AG04449 (cell line): Measurements from ENCODE around the gene DOK7.

Source experiments
- CTCF ChIA-PET: fragments of 350-600 bp; formaldehyde crosslinking; extraction: SDS; loops from one replicate; lab custom pipeline; 2021; ENCODE audit warnings: antibody characterized with exemption; lab: Yijun Ruan, JAX
- POLR2A ChIA-PET: fragments of 400-600, 350-600 bp; formaldehyde crosslinking; extraction: SDS; loops from one replicate; lab custom pipeline; 2020; ENCODE audit warnings: antibody characterized with exemption, inconsistent platforms; lab: Yijun Ruan, JAX
- DNase-seq: peaks from one replicate; pipeline ENCODE4 v3.0.0-alpha.2; 2010; ENCODE audit warnings: low read depth, low spot score
- H3K4me3 ChIP-seq: 2 replicates; pipeline ENCODE4 v1.5.1; 2011; ENCODE audit warnings: low read depth, mild to moderate bottlenecking, control low read depth, low read length
- TF ChIP-seq, protein P1 (sequence below): IDR thresholded peaks from one replicate; pipeline ENCODE4 v1.5.1; 2011; ENCODE audit warnings: mild to moderate bottlenecking, moderate library complexity, low read length, control low read depth, inconsistent platforms; ENCODE audit not compliant: insufficient read depth; ENCODE audit errors: missing control alignments

DOK7 gene

DNA sequence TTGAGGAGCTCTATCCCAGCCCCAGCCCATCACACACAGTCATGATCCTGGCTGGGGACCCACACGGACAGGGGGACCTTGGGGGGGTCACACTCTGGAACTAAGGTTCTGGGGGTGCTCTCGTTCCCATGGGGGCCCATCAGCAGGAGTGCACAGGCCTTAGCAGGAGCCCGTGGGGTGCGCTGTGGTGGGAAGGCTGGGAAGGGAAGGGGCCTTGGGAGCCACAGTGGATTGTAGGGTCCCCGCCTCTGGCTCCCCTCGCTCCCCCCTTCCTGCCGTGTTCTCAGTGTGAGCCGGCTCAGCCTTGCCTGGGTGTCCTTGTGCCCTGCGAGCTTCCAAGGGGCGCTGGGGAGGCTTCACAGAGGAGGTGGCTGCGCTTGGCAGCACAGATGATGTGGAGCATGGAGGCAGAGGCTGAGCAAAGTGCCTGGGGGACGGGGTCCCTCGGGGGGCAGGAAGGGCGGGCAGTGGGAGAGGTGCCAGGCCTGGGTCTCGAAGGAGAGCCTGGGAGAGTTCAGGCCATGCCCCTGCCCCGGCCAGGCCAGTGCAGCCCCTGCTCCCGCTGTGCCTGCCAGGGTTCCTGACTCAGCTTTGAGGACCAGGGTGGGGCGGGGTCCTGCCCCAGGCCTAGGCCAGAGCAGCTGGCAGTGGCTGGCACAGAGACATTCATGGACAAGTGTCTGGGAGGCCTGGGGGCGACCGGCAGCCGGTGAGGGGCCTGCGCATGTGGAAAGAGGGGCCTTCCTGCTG, 26.9 kb upstream of the DOK7 start:
- TF ChIP-seq, protein P1, sequence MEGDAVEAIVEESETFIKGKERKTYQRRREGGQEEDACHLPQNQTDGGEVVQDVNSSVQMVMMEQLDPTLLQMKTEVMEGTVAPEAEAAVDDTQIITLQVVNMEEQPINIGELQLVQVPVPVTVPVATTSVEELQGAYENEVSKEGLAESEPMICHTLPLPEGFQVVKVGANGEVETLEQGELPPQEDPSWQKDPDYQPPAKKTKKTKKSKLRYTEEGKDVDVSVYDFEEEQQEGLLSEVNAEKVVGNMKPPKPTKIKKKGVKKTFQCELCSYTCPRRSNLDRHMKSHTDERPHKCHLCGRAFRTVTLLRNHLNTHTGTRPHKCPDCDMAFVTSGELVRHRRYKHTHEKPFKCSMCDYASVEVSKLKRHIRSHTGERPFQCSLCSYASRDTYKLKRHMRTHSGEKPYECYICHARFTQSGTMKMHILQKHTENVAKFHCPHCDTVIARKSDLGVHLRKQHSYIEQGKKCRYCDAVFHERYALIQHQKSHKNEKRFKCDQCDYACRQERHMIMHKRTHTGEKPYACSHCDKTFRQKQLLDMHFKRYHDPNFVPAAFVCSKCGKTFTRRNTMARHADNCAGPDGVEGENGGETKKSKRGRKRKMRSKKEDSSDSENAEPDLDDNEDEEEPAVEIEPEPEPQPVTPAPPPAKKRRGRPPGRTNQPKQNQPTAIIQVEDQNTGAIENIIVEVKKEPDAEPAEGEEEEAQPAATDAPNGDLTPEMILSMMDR, result no peak
- H3K4me3 ChIP-seq, result no peak overlapping the region
- ChIA-PET CTCF (interaction anchor here (0.7 to 16.2 kb wide), 6 partner anchors 8 to 244 kb away, joined by 3 to 309 read pairs (median 4); no protein-coding TSS in a partner anchor), POLR2A (no interaction called here)
- no peak for DNase-seq

DNA sequence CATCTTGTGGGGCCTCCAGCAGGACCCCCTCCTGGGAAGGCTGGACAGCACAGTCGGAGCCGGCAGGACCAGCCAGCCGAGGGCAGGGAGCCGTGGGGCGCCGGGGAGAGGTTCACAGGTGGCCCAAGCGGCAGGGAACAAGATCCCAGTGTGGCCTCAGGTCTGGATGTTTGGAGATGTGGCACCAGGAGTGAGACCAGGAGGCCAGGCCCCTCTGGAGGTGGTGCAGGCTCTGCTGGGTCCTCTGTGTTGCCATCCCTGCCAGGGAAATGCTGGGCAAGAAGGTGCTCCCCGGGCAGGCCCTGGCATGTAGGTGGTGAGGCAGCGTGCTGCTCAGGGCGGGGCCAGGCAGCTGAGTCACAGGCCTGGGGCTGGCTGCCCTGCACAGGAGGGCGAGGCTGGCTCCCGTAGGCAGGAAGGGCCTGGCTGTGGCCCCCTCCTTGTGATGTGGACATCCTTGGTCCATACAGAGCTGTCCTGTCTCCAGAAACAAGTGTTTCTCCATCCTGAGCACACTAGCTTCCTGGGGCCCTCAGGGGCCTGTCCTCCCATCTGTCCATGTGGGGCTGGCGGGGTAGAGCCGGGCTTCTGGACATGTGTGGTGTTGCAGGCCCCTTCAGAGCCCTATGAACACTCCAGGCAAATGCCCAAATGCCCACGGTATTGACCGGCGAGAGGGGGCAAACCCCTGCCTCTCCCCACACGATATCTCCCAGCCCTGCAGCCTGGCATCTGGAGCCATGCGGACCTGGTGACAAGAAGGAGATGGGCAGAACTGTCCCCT, 26.1 kb upstream of the DOK7 start:
- CTCF ChIA-PET, result interaction anchor here (0.7 to 16.2 kb wide), 7 partner anchors 10 to 292 kb away, joined by 3 to 309 read pairs (median 4); no protein-coding TSS in a partner anchor
- H3K4me3 ChIP-seq, result no peak overlapping the region
- TF ChIP-seq, protein P1, result no peak
- DNase-seq, result no peak
- POLR2A ChIA-PET, result no interaction called here

DNA sequence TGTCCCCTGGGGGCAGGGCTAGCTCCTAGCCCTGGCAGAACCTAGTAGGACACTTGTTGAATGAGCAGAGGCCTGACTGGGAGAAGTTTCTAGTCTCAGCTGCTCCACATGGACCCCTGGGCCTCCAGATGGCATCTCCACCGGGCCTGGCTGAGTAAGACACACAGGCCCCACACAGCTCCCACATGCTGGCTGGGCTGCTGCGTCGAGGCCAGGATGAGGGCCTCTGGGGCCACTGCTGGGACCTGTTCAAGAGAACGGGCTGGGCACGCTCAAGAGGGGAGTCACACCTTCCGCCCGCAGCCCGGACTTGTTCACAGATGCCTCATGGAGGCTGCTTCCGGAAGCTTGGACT, 25.5 kb upstream of the DOK7 start:
- no peak overlapping the region for H3K4me3 ChIP-seq
- DNase-seq, result no peak
- ChIA-PET POLR2A (no interaction called here), CTCF (interaction anchor here (0.7 to 16.2 kb wide), 6 partner anchors 9 to 292 kb away, joined by 3 to 309 read pairs (median 4); no protein-coding TSS in a partner anchor)
- TF ChIP-seq, protein P1, result no peak

DNA sequence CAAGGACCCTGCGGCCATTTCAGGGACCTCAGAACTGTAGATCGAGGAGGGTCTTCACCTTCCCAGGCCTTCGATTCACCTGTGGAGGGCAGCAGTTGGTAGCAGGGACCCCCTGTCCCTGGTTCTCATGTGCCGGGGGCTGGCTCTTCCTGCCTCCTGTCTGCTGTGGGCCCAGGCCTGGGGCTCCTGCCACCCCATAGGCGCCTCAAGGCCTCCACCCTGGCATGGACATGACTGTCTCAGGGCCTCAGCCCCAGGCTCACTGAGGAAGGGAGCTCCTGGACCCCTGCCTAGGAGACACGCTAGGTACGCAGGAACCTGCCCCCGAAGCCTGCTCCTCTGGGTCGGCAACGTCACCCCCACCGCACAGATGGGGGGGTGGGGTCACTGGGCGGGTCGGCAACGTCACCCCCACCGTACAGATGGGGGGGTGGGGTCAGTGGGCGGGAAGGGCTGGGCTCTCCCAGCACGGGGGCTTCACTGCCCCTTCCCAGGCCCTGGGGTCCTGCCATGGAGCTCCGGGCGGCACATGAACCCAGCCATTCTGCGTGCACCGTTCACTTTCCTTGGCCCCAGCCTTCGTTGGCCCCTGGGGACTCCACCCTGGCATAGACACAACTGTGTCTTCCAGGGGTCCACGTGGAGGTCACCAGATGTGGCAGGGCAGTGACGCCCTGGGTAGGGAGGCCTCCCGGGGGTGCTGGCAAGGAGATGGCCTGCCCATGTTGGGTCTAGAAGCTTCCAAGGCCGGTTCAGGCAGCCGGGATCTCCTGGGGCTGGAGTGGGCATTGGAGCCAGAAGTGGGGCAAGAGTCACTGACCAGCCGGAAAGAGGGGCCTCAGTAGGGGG, 24.9 kb upstream of the DOK7 start:
- ChIA-PET CTCF (interaction anchor here (0.8 to 16.2 kb wide), 4 partner anchors 43 to 246 kb away, joined by 3 to 309 read pairs (median 4); no protein-coding TSS in a partner anchor), POLR2A (no interaction called here)
- no peak for DNase-seq
- H3K4me3 ChIP-seq, result no peak overlapping the region
- TF ChIP-seq, protein P1, result no peak

DNA sequence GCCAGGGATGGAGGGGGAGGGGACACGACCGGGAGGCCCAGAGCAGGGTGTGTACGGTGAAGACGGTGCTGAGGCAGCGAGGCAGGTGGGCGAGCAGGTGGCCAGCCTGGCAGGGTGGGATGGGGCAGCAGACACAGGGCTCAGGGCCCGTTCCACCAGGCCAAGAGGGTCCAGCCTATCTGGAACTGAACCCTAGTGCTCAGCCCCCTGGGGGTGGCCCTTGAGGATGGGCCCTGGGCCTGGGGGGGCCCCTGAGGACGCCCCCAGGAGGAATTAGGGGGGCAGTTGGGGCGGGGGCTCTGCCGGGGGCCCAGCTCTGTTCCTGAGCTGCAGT, 24.3 kb upstream of the DOK7 start:
- ChIA-PET POLR2A (no interaction called here), CTCF (interaction anchor here (16.2 kb wide), 1 partner anchor 93 kb away, joined by 309 read pairs; no protein-coding TSS in a partner anchor)
- no peak for DNase-seq
- TF ChIP-seq, protein P1, result no peak
- no peak overlapping the region for H3K4me3 ChIP-seq
